GM13976 (cell line): ENCODE measurements around the gene LCAT.
"Not testable (repeated sequence)": the region's sequence is repeated elsewhere in the genome, so short reads cannot be mapped to it uniquely, and the experiment has no call there.

Experiments used
- DNase-seq: peaks from one replicate; pipeline ENCODE4 v3.0.0; 2012; ENCODE audit warnings: low spot score
- CTCF ChIP-seq: IDR thresholded peaks from 2 replicates; pipeline ENCODE4 v1.5.1; 2012; ENCODE audit warnings: borderline replicate concordance, mild to moderate bottlenecking; ENCODE audit not compliant: insufficient read depth; ENCODE audit errors: extremely low read depth, missing control alignments, control extremely low read depth
- in situ Hi-C: fragments of 300-500 bp; cut with MboI; formaldehyde crosslinking; loops from one replicate; pipeline ENCODE4 v1.12.0; 2022; ENCODE audit warnings: low sequenced_read_pairs, mixed read lengths, inconsistent platforms; ENCODE audit not compliant: unreplicated experiment

LCAT gene

GRCh38 chr16:67977005-67977404 lies 33.1 kb upstream of the LCAT start:
- no peak for DNase-seq
- in situ Hi-C loops = no loop called here
- TF ChIP-seq CTCF = no peak

GRCh38 chr16:67976205-67976604 lies 32.3 kb upstream of the LCAT start:
- in situ Hi-C loops = no loop called here
- no peak for TF ChIP-seq CTCF
- no peak for DNase-seq

- in situ Hi-C loops = no loop called here
Measured at GRCh38 chr16:67975321-67976105, 31.6 kb upstream of the LCAT start.

GRCh38 chr16:67972285-67972684 lies 28.4 kb upstream of the LCAT start:
- DNase-seq, in situ Hi-C loops: not testable (repeated sequence)

More at GRCh38 chr16:67975321-67976105, 31.6 kb upstream of the LCAT start:
- TF ChIP-seq CTCF = no peak
- no peak for DNase-seq

GRCh38 chr16:67971111-67971510 lies 27.2 kb upstream of the LCAT start:
- no peak for TF ChIP-seq CTCF
- DNase-seq = no peak
- in situ Hi-C loops = no loop called here

- in situ Hi-C loops = no loop called here
- no peak for TF ChIP-seq CTCF
- DNase-seq = peak; percentile 60
Measured at GRCh38 chr16:67969254-67970039, 25.5 kb upstream of the LCAT start.
